KBM-7 (cell line): ENCODE measurements around the gene SMTN.

Experiments
- DNase-seq: peaks from one replicate; pipeline ENCODE4 v3.0.0-alpha.2; 2015
- in situ Hi-C: fragments of 300-500 bp; cut with MboI; formaldehyde crosslinking; loops from 2 replicates; pipeline ENCODE4 v1.14.3; 2020; ENCODE audit warnings: low sequenced_read_pairs, low pct_unique_long_range_greater_than_20kb, mixed read lengths

SMTN gene

GRCh38 chr22:31121403-31121802 lies 40.3 kb downstream of the SMTN start:
- DNase-seq: no peak
- in situ Hi-C loops: no loop called here

GRCh38 chr22:31122196-31122531 lies 41.0 kb downstream of the SMTN start:
- in situ Hi-C loops: no loop called here
- DNase-seq: no peak

DNA sequence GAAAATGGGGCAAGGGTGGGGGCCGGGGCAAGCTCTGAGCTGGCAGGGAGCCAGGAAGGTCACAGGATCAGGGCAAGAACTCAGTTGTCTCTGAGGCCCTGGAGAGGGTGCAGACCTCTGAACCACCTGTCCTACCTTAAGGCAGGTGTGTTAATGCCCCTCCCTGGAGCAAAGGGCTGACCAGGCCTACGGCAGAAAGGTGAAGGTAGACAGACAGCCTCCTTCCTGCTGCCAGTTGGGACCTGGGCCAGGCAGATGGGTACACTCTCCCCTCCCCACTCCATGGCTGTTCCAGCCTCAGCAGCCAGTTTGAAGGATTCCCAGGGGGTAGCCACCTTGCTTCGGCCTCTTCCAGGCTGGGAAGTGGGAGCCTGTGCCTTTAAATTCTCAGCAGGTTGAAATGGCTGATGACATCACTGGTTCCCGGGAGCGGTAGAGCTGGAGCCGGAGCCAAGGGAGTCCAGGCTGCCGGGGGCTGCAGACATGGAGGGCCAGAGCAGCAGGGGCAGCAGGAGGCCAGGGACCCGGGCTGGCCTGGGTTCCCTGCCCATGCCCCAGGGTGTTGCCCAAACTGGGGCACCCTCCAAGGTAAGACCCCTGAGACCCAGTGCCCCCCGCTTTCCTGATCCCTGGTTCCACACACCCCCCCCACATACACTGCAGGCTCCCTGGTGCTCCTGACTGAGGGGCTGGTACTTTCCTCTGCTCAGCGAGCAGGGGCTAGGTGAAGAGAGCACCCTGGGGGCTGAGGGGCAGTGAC lies 41.6 kb downstream of the SMTN start, which contains the start of gene INPP5J:
Gene INPP5J, plus strand, starts transcription at position 435 of the 760 bp plus-strand sequence. Its CDS starts 49 bp downstream, at position 484.
- no peak for DNase-seq
- in situ Hi-C loops: no loop called here

GRCh38 chr22:31123292-31123602 lies 42.1 kb downstream of the SMTN start:
- no peak for DNase-seq
- in situ Hi-C loops: no loop called here

- in situ Hi-C loops: no loop called here
- no peak for DNase-seq
Measured at GRCh38 chr22:31124290-31124689, 43.2 kb downstream of the SMTN start.

GRCh38 chr22:31124811-31125465 lies 43.8 kb downstream of the SMTN start:
- no peak for DNase-seq
- in situ Hi-C loops: no loop called here

DNA sequence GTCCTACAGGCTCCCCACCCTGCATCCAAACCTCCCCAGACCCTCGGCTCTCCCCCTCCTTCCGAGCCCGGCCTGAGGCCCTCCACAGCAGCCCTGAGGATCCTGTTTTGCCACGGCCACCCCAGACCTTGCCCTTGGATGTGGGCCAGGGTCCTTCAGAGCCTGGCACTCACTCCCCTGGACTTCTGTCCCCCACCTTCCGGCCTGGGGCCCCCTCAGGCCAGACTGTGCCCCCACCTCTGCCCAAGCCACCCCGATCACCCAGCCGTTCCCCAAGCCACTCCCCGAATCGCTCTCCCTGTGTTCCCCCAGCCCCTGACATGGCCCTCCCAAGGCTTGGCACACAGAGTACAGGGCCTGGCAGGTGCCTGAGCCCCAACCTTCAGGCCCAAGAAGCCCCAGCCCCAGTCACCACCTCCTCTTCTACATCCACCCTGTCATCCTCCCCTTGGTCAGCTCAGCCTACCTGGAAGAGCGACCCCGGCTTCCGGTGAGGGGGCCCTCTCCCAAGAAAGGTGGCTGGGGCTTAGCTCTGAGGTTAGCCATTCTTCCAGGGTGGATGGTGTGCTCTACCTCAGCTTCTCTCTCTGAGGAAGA lies 44.5 kb downstream of the SMTN start:
- in situ Hi-C loops: no loop called here
- DNase-seq: no peak

GRCh38 chr22:31126128-31126868 lies 45.2 kb downstream of the SMTN start:
- DNase-seq: no peak
- in situ Hi-C loops: no loop called here

- in situ Hi-C loops: no loop called here
- no peak for DNase-seq
Measured at GRCh38 chr22:31126869-31127175, 45.7 kb downstream of the SMTN start.

DNA sequence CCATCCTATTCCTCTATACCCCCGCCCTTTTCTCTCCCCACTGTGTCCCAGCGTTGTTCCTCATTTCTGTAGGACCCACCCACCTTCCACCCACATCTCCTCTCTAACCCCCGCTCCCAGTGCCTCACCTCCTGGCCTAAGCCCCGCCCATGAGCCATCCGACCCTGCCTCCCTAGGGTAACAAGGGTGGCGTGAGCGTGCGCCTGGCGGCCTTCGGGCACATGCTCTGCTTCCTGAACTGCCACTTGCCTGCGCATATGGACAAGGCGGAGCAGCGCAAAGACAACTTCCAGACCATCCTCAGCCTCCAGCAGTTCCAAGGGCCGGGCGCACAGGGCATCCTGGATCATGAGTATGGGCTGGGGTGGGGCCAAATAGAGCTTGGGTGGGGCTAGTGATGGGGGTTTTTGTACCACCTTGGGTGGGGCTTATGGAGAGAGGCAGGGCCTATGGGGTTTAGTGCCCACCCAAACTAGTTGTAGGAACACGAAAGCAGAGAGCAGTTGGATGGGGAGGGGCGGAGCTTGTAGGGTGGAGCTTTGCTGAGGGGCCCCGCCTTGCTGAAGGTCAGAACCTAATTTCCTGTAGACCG lies 46.2 kb downstream of the SMTN start:
- DNase-seq: peak; percentile 11
- in situ Hi-C loops: no loop called here

DNA sequence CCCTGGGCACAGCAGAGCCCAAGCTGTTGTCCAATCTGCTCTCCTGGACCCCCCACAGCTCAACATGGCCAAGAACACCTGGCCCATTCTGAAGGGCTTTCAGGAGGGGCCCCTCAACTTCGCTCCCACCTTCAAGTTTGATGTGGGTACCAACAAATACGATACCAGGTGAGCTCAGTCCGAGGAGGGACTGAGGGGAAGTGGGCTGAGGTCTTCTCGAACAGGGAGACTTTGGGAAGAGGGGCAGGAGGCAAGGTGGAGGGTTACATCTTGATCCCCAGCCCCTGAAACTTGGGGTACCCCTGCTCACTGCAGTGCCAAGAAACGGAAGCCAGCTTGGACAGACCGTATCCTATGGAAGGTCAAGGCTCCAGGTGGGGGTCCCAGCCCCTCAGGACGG lies 47.0 kb downstream of the SMTN start:
- in situ Hi-C loops: no loop called here
- DNase-seq: no peak

GRCh38 chr22:31130873-31131272 lies 49.8 kb downstream of the SMTN start:
- in situ Hi-C loops: no loop called here
- no peak for DNase-seq

DNA sequence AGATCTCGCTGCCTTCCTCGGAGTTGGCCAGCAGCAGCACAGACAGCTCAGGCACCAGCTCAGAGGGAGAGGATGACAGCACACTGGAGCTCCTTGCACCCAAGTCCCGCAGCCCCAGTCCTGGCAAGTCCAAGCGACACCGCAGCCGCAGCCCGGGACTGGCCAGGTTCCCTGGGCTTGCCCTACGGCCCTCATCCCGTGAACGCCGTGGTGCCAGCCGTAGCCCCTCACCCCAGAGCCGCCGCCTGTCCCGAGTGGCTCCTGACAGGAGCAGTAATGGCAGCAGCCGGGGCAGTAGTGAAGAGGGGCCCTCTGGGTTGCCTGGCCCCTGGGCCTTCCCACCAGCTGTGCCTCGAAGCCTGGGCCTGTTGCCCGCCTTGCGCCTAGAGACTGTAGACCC lies 52.8 kb downstream of the SMTN start:
- no peak for DNase-seq
- in situ Hi-C loops: no loop called here

- in situ Hi-C loops: no loop called here
- no peak for DNase-seq
Measured at GRCh38 chr22:31134688-31135087, 53.6 kb downstream of the SMTN start.

DNA sequence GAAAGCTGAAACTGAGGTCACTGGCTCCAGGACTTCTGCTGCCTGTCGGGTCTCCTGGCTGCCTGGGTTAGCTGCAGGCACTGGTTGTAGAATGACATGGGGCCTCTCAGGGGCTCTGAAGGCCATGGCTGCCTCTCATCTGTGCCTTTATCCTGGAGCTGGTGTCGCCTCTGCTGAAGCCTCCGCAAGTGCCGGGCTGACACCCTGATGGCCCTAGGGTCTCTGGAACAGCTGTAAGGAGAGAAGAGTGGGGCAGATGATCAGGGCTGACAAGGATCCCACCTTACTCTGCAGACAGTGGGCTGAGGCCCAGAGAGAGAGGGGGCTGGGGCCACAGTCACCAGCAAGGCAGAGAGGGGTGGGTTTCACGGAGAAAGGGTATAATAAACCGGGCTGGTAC lies 54.6 kb downstream of the SMTN start:
- in situ Hi-C loops: no loop called here
- no peak for DNase-seq

DNA sequence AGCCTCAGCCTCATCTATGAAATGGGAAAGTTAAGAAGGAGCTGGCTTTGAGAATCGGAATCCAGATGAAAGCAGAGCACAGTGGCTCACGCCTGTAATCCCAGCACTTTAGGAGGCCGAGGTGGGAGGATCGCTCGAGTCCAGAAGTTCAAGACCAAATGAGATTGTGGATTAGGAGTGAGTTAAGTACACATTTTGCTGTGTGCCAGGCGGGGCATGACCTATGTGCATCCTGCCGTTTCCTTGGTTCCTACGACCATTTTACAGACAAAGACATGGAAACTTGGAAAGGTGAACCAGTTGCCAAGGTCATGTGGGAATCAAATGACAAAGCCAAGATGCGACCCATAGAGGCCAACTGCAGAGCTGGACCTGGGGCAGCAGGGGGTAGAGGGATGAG lies 55.0 kb downstream of the SMTN start:
- in situ Hi-C loops: no loop called here
- DNase-seq: no peak

DNA sequence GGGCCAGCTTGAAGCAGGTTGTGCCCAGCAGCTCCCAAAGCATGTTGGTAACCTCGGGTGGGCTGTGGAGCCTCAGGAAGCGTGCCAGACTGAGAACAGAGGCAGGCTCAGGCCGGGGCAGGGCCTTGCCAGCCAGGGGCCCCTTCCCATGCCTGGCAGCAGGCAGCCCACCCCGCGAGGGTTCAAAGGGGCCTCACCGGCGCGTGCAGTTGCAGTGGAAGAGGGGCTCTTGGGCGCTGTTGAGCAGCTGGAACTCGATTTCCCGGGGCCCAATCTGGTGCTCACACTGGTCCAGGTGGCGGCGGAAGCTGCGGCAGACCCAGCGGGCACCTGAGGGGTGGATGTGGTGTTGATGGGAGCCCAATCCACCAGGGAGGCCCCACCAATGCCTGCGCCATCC lies 55.6 kb downstream of the SMTN start:
- DNase-seq: no peak
- in situ Hi-C loops: no loop called here

DNA sequence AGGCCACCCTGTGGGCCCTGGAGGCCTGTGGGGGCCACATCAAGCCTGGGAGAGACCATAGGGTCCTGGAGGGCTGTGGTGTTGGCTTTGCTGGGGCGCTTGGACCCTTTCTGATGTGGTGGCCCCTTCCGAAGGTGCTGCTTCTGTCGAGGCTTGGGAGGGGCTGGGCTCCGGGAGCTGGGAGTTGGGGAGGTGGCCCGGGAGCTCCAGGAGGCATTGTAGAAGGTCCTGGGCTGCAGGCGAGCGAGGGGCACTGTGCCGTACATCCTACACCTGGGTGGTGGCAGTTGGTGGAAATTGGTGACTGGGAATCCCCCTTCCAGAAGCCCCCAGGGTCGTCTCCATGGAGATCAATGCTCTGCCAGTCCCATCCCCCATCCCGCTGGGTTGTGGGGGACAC lies 56.6 kb downstream of the SMTN start:
- in situ Hi-C loops: no loop called here
- DNase-seq: no peak

DNA sequence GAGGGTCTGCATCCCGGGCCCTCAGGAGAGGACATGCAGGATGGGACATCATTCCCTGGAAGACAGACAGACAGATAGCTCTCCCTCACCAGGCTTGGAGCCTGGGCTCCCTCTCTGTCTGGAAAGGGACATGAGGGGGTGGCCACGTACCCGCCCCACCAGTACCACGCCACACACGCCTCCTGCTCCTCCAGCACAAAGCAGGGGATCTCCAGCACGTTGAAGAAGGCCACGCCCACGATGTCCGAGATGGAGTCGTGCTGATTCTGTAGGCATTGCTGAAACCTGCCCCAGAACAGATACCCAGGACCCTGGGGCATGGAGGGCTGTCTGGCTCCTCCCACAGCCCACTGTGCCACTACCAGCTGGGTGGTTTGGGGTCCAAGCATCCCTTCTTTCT lies 57.0 kb downstream of the SMTN start:
- in situ Hi-C loops: no loop called here

GRCh38 chr22:31139066-31139465 lies 57.9 kb downstream of the SMTN start:
- in situ Hi-C loops: no loop called here
- no peak for DNase-seq

More for the DNA sequence above, 57.0 kb downstream of the SMTN start:
- DNase-seq: no peak
